Skeletal muscle tissue (tissue), 4 donors: Measurements from ENCODE around the gene CARF. TPM values are rescaled to one million over a fixed set of nuclear protein-coding genes. Genes with fewer than 3 reads are reported as not detected.
"Not testable (repeated sequence)": the region's sequence is repeated elsewhere in the genome, so short reads cannot be mapped to it uniquely, and the experiment has no call there.

Source experiments
- H3K27ac ChIP-seq: one replicate; pipeline ENCODE4 v1.7.0; 2013; ENCODE audit warnings: mild to moderate bottlenecking, low read depth, low read length, inconsistent platforms
- H3K27me3 ChIP-seq, 3 donors: one replicate each; pipeline ENCODE4 v1.7.0; 2013; ENCODE audit warnings: low read length in 3 of 3; ENCODE audit not compliant: control insufficient read depth in 3 of 3, insufficient read depth in 3 of 3
- H3K36me3 ChIP-seq, 3 donors: one replicate each; pipeline ENCODE4 v1.7.0; 2013; ENCODE audit warnings: low read length in 3 of 3; ENCODE audit not compliant: control insufficient read depth in 3 of 3, insufficient read depth in 3 of 3
- H3K4me1 ChIP-seq, 3 donors: one replicate each; pipeline ENCODE4 v1.7.0; 2013; ENCODE audit warnings: low read length in 3 of 3, mild to moderate bottlenecking in 3 of 3; ENCODE audit not compliant: control insufficient read depth in 3 of 3, insufficient read depth in 3 of 3
- H3K4me3 ChIP-seq, 3 donors: one replicate each; pipeline ENCODE4 v1.7.0; 2013; ENCODE audit warnings: low read length in 3 of 3
- H3K9ac ChIP-seq, 3 donors: one replicate each; pipeline ENCODE4 v1.7.0; 2013; ENCODE audit warnings: low read length in 3 of 3, mild to moderate bottlenecking in 3 of 3, moderate library complexity in 2 of 3, low read depth in 1 of 3
- H3K9me3 ChIP-seq, 3 donors: one replicate each; pipeline ENCODE4 v1.7.0; 2013; ENCODE audit warnings: low read length in 3 of 3; ENCODE audit not compliant: control insufficient read depth in 3 of 3
- total RNA-seq: library from RNA; depleted of rRNA; stranded (reverse); fragments of >200 nt; gene quantifications from one replicate; pipeline ENCODE4 v1.2.3, GENCODE V29; 2014
- donor health status: Osteomylitis.

Gene CARF
- total RNA-seq, 1 donor from 2014 or later, result 14.6 TPM

GRCh38 chr2:202963712-202964111, 51.6 kb downstream of the CARF start:
- H3K4me3 ChIP-seq, result no peak overlapping the region
- no peaks in the 10 kb centered on the region for H3K9me3 ChIP-seq
- H3K36me3 ChIP-seq, result peaks cover 0 to 4% (median 4%) of the 10 kb centered on the region in 3 donors
- no peak overlapping the region for H3K9ac ChIP-seq
- no peaks in the 10 kb centered on the region for H3K4me1 ChIP-seq
- no peak overlapping the region for H3K27ac ChIP-seq
- H3K27me3 ChIP-seq, result no peaks in the 10 kb centered on the region

- H3K9ac ChIP-seq, result no peak overlapping the region
- H3K27ac ChIP-seq, result no peak overlapping the region
- H3K4me3 ChIP-seq, result no peak overlapping the region
- H3K27me3 ChIP-seq, result no peaks in the 10 kb centered on the region
- H3K9me3 ChIP-seq, result no peaks in the 10 kb centered on the region
- H3K4me1 ChIP-seq, result no peaks in the 10 kb centered on the region
- H3K36me3 ChIP-seq, result peaks cover 2 to 4% (median 4%) of the 10 kb centered on the region in 3 donors
These were observed 53.9 kb downstream of the CARF start for GRCh38 chr2:202965810-202966460.

- H3K36me3 ChIP-seq, result peaks cover 4 to 12% (median 9%) of the 10 kb centered on the region in 3 donors
- H3K4me1 ChIP-seq, H3K9ac ChIP-seq: not testable (repeated sequence)
These were observed 57.3 kb downstream of the CARF start for GRCh38 chr2:202969404-202969803.

GRCh38 chr2:202976809-202977208, 64.7 kb downstream of the CARF start:
- Histone ChIP-seq H3K9ac (no peak overlapping the region), H3K27ac (no peak overlapping the region)

More at GRCh38 chr2:202969404-202969803, 57.3 kb downstream of the CARF start:
- not testable (repeated sequence) for H3K9me3 ChIP-seq, H3K27ac ChIP-seq, H3K27me3 ChIP-seq, H3K4me3 ChIP-seq

GRCh38 chr2:202982779-202983491, 70.9 kb downstream of the CARF start:
- no peak overlapping the region for H3K27ac ChIP-seq
- no peaks in the 10 kb centered on the region for H3K9me3 ChIP-seq
- peaks cover 5 to 24% (median 8%) of the 10 kb centered on the region in 3 donors for H3K36me3 ChIP-seq
- no peak overlapping the region for H3K4me3 ChIP-seq
- no peaks in the 10 kb centered on the region for H3K27me3 ChIP-seq
- no peak overlapping the region for H3K9ac ChIP-seq
- no peaks in the 10 kb centered on the region for H3K4me1 ChIP-seq

More at GRCh38 chr2:202976809-202977208, 64.7 kb downstream of the CARF start:
- no peaks in the 10 kb centered on the region for H3K9me3 ChIP-seq
- peaks cover 8 to 28% (median 23%) of the 10 kb centered on the region in 3 donors for H3K36me3 ChIP-seq
- H3K27me3 ChIP-seq, result no peaks in the 10 kb centered on the region
- H3K4me3 ChIP-seq, result no peak overlapping the region
- H3K4me1 ChIP-seq, result no peaks in the 10 kb centered on the region

GRCh38 chr2:202989749-202990148, 77.7 kb downstream of the CARF start:
- no peaks in the 10 kb centered on the region for H3K36me3 ChIP-seq
- no peak overlapping the region for H3K4me3 ChIP-seq
- no peaks in the 10 kb centered on the region for H3K27me3 ChIP-seq
- no peaks in the 10 kb centered on the region for H3K4me1 ChIP-seq
- H3K9me3 ChIP-seq, result no peaks in the 10 kb centered on the region
- no peak overlapping the region for H3K27ac ChIP-seq
- no peak overlapping the region for H3K9ac ChIP-seq

- Histone ChIP-seq H3K9ac (no peak overlapping the region), H3K4me3 (no peak overlapping the region)
These were observed 78.4 kb downstream of the CARF start for GRCh38 chr2:202990501-202990900.

GRCh38 chr2:202997113-202997512, 85.0 kb downstream of the CARF start:
- H3K9me3 ChIP-seq, H3K4me1 ChIP-seq, H3K9ac ChIP-seq, H3K27ac ChIP-seq, H3K27me3 ChIP-seq, H3K36me3 ChIP-seq, H3K4me3 ChIP-seq: not testable (repeated sequence)

More at GRCh38 chr2:202990501-202990900, 78.4 kb downstream of the CARF start:
- H3K9me3 ChIP-seq, result no peaks in the 10 kb centered on the region
- no peaks in the 10 kb centered on the region for H3K27me3 ChIP-seq
- no peaks in the 10 kb centered on the region for H3K36me3 ChIP-seq
- H3K4me1 ChIP-seq, result no peaks in the 10 kb centered on the region
- no peak overlapping the region for H3K27ac ChIP-seq

GRCh38 chr2:203002054-203002821, 90.2 kb downstream of the CARF start:
- Histone ChIP-seq H3K4me1 (no peaks in the 10 kb centered on the region), H3K9ac (no peak overlapping the region), H3K27ac (no peak overlapping the region), H3K36me3 (no peaks in the 10 kb centered on the region), H3K4me3 (no peak overlapping the region), H3K9me3 (no peaks in the 10 kb centered on the region), H3K27me3 (no peaks in the 10 kb centered on the region)

GRCh38 chr2:203003716-203004115, 91.6 kb downstream of the CARF start:
- H3K4me3 ChIP-seq, result no peak overlapping the region
- no peaks in the 10 kb centered on the region for H3K9me3 ChIP-seq
- H3K9ac ChIP-seq, result no peak overlapping the region
- no peaks in the 10 kb centered on the region for H3K4me1 ChIP-seq
- H3K36me3 ChIP-seq, result no peaks in the 10 kb centered on the region
- H3K27ac ChIP-seq, result no peak overlapping the region
- H3K27me3 ChIP-seq, result no peaks in the 10 kb centered on the region
